Nucleus accumbens (tissue), 56 donors: ENCODE measurements around the gene GIT2.
"Not testable (repeated sequence)": the region's sequence is repeated elsewhere in the genome, so short reads cannot be mapped to it uniquely, and the experiment has no call there.

Experiments
- DNase-seq, 56 donors: peaks; one replicate each; lab custom pipeline; 2025; lab: John Stamatoyannopoulos, UW

The GIT2 gene

DNA sequence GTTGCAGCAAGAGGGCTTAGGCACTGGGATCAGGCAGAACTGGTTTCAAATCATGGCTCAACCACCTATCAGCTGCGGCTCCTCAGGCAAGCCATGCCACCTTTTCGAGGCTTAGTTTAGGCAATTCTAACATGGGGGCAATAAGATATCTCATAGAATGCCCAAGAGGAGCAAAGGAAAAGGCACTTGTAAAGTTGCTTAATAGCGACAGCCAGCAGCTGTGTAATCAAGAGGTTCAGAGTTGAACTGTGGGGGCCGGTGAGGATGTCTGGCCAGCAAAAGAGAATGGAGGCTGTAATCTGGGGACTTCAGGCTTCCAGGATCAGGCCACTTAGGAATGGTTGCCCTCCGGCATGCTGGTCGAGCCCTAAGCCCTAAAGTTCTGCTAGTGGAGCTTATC lies 99.1 kb downstream of the GIT2 start:
- no peak for DNase-seq

GRCh38 chr12:109896188-109896587 lies 100.0 kb downstream of the GIT2 start:
- no peak for DNase-seq

DNA sequence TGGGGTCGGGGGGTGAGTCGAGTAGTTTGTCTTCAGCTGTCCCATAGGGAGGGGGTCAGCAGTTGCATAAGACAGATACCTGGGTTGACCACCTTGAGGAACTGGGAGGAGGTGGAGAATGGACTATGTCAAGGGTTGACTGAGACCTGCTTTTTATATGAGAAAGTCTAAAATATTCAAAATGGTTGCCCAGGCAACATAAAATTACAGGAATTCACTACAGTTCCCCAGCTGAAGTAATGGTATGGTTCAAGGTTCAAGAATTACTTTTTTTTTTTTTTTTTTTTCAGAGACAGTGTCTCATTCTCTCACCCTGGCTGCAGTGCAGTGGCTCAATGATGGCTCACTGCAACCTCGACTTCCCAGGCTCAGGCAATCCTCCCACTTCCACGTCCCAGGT lies 101.2 kb downstream of the GIT2 start:
- DNase-seq = no peak

GRCh38 chr12:109893261-109893995 lies 102.7 kb downstream of the GIT2 start:
- DNase-seq = no peak

GRCh38 chr12:109892748-109893147 lies 103.4 kb downstream of the GIT2 start:
- no peak for DNase-seq

- no peak for DNase-seq
These were observed 103.9 kb downstream of the GIT2 start for GRCh38 chr12:109892165-109892715.

DNA sequence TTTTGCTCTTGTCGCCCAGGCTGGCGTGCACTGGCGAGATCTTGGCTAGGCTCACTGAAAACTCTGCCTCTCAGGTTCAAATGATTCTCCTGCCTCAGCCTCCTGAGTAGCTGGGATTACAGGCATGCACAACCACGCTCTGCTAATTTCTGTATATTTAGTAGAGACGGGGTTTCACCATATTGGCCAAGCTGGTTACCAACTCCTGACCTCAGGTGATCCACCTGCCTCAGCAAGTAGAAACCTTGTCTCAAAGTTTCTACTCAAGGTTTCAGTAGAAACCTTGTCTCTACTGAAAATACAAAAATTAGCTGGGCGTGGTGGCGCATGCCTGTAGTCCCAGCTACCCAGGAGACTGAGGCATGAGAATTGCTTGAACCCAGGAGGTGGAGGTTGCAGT lies 104.4 kb downstream of the GIT2 start:
- not testable (repeated sequence) for DNase-seq

- no peak for DNase-seq
These were observed 105.5 kb downstream of the GIT2 start for GRCh38 chr12:109890620-109891170.

DNA sequence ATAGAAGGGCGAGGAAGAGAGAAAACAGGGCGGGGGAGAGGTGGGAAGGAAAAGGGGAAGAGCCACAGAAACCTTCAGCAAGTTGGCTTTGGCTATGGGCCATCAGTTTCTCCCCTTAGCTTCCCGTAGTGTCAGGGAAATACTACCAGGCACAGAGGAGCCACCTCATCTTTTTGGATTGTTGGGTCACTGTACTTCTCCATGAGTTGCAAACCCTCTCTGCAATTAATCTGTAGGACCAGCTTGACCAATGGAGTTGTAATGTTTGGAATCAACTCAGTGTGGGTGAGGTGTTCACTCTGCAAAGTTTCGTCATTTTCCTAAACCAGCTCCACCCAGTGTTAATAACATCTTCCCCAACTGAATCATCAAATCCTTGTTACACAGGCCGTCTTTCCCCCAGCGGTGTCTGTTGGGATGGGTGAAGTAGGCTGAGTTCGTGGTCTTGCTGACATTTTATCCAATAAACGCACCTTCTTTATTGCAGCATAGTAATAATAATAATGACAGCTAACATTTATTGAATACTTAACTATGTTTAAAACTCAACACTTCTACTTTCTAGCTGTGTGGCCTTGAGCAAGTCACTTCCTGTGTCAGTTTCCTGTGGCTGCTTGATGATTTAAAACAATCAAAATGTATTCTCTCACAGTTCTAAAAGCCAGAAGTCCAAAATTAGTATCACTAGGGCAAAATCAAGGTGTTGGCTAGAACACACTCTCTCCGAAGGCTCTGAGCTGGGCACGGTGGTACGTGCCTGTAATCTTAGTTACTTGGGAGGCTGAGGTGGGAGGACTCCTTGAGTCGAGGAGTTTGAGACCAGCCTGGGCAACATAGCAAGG lies 107.8 kb downstream of the GIT2 start:
- no peak for DNase-seq

- no peak for DNase-seq
These were observed 110.6 kb downstream of the GIT2 start for GRCh38 chr12:109885616-109886015.

- no peak for DNase-seq
These were observed 112.7 kb downstream of the GIT2 start for GRCh38 chr12:109883461-109883860.

GRCh38 chr12:109881752-109882151 lies 114.4 kb downstream of the GIT2 start:
- DNase-seq = no peak

DNA sequence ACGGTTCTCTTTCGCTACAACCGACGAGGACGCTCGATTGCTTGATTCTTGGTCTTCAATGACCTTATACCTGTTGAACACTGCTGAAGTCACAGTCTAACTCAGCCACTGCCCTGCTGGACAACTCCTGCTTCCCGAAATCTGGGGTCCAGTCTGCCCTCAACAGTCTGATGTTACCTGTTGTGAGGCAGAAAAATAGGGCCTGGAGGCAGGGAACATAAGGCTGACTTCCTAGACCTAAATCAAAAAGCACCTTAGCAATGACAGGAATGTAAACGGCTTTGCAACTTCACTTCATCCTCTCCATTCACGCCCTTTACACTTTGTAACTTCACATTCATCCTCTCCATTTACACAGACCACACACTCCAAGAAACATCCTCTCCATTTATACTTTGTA lies 115.2 kb downstream of the GIT2 start:
- peak in 1 of 56 donors; percentile 41 for DNase-seq

GRCh38 chr12:109880043-109880931 lies 115.9 kb downstream of the GIT2 start, which contains the start of gene GLTP:
GLTP (minus strand) TSS chr12:109880541; CDS start chr12:109880374, 167 bp downstream.
- peak in 54 of 56 donors; percentile 29 to 89 (median 72) for DNase-seq
